ENCODE results near the gene REPS2. TPM values are rescaled to one million over a fixed set of nuclear protein-coding genes. Genes with fewer than 3 reads are reported as not detected.

Gene REPS2
- polyA plus RNA-seq, 3 donors = 11.7 to 20.1 (median 18.4) TPM

DNA sequence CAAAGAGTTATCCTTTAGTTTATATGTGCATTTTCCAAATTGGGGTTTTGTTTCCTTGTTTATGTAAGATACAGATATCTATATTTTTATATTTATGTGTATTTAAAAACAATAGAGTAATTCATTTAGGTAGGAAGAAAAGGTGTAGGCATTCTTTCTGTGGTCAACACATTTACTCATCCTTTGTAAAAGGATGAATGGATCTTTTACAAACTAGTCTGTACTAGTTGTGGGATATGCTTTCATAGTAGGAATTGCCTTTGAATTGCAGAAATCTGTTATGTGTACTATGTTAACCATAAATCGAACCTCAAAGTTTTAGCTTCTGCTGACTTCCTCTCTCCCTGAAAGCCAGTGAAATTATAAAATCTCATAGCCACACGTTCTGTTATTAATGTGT is 128.5 kb downstream of the REPS2 start:
- no peak for DNase-seq (ENCODE audit: low read depth in 3 of 3, low spot score in 2 of 3)

GRCh38 chrX:17077361-17077760 is 130.9 kb downstream of the REPS2 start:
- no peak for DNase-seq (ENCODE audit: low read depth in 3 of 3, low spot score in 2 of 3)

GRCh38 chrX:17078031-17078720 is 131.7 kb downstream of the REPS2 start:
- no peak for DNase-seq (ENCODE audit: low read depth in 3 of 3, low spot score in 2 of 3)

- DNase-seq (ENCODE audit: low read depth in 3 of 3, low spot score in 2 of 3) = no peak
Measured at GRCh38 chrX:17081511-17081910, 135.1 kb downstream of the REPS2 start.

- DNase-seq (ENCODE audit: low read depth in 3 of 3, low spot score in 2 of 3) = no peak
Measured at GRCh38 chrX:17081968-17082367, 135.5 kb downstream of the REPS2 start.

DNA sequence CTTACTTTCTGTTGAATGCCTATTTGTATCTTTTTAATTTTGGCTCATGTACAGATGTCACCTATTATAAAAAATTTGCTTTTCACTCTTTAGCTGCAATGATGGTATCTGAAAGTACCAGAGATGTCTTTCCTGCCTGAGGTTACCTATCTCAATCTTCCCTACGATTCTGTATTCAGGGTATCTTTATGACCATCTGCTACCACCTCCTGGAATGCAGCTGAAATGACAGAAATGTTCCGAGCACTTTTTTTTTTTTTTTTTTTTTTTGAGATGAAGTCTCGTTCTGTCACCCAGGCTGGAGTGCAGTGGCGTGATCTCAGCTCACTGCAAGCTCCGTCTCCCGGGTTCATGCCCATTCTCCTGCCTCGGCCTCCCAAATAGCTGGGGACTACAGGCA is 136.4 kb downstream of the REPS2 start:
- no peak for DNase-seq (ENCODE audit: low read depth in 3 of 3, low spot score in 2 of 3)

DNA sequence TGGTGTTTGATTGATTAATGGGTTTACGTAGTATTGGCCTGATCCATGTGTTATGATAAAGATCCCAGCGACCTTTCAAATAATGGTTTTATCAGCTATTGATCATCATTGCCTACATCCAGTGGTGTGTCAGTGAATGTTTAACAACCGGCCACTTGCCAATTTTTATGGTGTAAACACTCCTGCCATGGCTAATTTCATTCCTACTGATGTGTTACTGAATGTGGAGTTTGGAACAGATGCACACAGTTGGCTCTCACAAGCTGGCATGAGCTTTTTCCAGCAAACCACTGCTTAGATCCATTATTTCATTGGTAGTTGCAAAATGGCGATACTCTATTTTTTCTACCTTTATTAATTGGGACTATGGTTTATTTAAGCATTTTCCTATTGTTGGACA is 139.9 kb downstream of the REPS2 start:
- no peak for DNase-seq (ENCODE audit: low read depth in 3 of 3, low spot score in 2 of 3)

DNA sequence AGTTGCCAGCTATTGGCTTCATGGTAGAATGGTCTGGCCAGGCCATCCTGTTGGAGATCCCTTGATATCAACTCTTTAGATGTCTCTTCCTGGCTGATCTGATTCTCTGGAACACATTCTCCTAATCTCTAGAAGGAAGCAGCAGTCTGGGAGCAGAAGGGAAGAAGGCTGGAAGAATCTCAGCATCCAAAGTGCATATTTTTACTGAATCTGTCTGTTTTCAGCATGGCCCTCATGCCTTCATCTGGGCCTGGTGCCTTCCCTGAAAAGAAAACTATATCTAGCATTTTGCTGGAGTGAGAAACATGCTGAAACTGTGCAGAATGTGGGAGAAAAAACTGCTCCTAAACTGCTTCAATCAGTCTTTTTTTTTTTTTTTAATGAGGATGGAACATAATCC is 148.7 kb downstream of the REPS2 start:
- no peak for DNase-seq (ENCODE audit: low read depth in 3 of 3, low spot score in 2 of 3)

DNA sequence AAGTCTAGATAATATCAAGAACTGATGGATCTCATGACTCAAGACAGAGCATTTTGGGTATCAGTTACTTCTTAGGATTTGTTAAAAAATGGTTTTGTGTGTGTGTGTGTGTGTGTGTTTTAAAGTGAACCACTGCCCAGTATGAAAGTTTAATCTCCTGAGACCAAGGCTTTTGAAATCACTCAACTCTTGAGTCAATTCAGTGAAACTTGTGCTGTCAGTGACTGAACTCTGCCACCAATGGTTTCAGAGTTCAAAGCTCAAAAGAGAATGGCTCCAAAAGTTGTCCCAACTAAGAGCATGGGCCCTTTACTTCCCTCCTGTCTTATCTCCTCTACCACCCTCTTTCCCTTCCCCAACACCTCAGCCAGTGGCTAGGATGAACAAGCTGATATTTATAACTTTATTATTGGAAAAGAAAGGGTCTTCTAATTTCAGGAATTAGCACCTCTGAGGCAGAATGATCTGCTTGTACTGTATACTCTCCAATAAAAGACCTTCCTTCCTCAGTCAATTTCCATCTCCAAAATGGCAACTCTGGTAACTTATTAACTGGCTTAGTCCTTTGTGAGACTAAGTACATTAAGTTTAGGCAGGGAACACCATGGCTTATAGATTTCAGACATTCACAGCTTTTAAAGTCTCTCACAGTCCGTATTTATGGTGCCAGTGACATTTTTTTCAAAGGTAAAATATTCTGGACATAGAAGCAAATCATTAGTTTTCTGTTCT is 152.2 kb downstream of the REPS2 start:
- DNase-seq (ENCODE audit: low read depth in 3 of 3, low spot score in 2 of 3) = no peak

DNA sequence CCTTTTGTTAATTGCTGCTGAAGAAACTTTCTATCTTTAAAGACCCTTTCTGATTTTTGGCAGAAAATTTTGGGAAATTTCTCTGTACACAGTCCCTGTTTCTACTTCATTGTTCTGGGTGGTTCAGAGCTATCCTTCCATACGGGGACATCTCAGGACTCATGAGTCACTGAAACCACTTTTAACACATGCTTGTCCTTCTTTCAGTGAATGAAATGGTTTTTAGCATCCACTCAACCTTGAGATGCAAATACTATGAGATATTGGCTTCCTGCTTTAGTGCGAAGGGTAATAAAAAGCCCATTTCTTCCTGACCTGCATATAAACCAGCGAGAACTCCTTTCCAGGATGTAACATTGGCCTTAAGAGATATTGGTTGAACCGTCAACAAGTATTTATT is 158.0 kb downstream of the REPS2 start:
- no peak for DNase-seq (ENCODE audit: low read depth in 3 of 3, low spot score in 2 of 3)

DNA sequence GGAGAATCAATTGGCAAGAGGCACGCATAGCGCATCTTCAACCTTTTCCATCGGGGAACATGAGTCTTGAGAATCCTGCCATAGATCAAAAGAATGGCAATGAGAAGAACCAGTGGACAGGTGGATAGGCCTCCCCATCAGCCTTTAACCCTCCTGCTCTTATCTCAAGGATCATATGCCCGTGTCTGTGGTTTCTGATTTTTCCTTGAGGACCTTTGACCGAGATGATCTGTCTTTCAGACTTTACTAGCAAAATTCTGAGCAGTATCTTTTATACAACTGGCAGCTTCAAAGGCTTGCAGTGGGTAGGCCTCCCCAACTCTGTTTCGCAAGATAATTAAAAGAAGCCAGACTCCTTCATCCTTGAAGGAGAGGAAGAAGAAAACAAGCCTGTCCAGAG is 174.4 kb downstream of the REPS2 start:
- no peak for DNase-seq (ENCODE audit: low read depth in 3 of 3, low spot score in 2 of 3)

- no peak for DNase-seq (ENCODE audit: low read depth in 3 of 3, low spot score in 2 of 3)
Measured at GRCh38 chrX:17154001-17154400, 207.5 kb downstream of the REPS2 start.

GRCh38 chrX:17160975-17161374 is 214.5 kb downstream of the REPS2 start:
- no peak for DNase-seq (ENCODE audit: low read depth in 3 of 3, low spot score in 2 of 3)

- no peak for DNase-seq (ENCODE audit: low read depth in 3 of 3, low spot score in 2 of 3)
Measured at GRCh38 chrX:17161991-17162390, 215.5 kb downstream of the REPS2 start.

- DNase-seq (ENCODE audit: low read depth in 3 of 3, low spot score in 2 of 3) = no peak
Measured at GRCh38 chrX:17164079-17164478, 217.6 kb downstream of the REPS2 start.

GRCh38 chrX:17164941-17165340 is 218.5 kb downstream of the REPS2 start:
- no peak for DNase-seq (ENCODE audit: low read depth in 3 of 3, low spot score in 2 of 3)

DNA sequence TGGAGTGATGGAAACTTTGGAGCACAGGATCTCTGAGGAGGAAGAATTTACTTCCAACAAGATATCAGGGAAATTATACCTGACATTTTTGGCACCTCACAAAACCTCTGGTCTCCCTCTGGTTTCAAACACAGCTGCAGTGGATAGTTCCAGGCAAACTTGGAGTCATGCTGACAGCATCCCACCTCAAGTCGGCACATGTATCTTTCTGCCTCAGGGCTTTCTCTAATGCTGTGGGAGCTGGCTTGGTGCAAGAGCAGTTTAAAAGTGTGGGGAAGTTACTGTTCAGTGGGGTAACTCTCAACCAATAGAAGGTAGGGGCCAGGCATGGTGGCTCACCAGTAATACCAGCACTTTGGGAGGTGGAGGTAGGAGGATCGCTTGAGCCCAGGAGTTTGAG is 221.5 kb downstream of the REPS2 start:
- no peak for DNase-seq (ENCODE audit: low read depth in 3 of 3, low spot score in 2 of 3)

GRCh38 chrX:17170973-17171372 is 224.5 kb downstream of the REPS2 start:
- DNase-seq (ENCODE audit: low read depth in 3 of 3, low spot score in 2 of 3) = no peak

GRCh38 chrX:17174671-17175070 is 228.2 kb downstream of the REPS2 start:
- no peak for DNase-seq (ENCODE audit: low read depth in 3 of 3, low spot score in 2 of 3)

GRCh38 chrX:17182317-17182716 is 235.9 kb downstream of the REPS2 start:
- no peak for DNase-seq (ENCODE audit: low read depth in 3 of 3, low spot score in 2 of 3)

- DNase-seq (ENCODE audit: low read depth in 3 of 3, low spot score in 2 of 3) = no peak
Measured at GRCh38 chrX:17183566-17183965, 237.1 kb downstream of the REPS2 start.

DNA sequence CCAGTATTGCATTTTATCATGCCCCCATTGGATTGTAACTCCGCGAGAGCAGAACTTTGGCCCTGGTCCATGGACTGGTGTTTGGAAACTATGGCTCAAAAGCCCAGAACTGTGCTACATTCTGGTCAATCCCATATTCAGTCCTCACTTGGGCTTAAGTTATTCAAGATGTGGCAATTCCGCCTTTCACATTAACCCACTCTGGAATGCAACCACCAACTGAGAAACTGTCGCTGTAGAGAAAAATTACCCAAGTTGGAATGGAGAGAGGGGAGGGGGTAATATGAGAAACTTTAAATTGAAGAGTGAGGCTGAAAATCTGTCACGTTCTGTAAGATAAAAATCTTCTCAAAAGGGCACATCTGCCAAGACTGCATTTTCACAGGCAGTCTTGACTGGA is 239.0 kb downstream of the REPS2 start:
- DNase-seq (ENCODE audit: low read depth in 3 of 3, low spot score in 2 of 3) = no peak
